Stimulated activated naive B cell treated with anti-CD40 and anti-IgM and Interleukin-4, amounts not matched to agents 10 μg/mL and 1 μg/mL and 100 μg/mL, for 72 hours (primary cell): ENCODE results near the gene ZXDC.
A peak's percentile ranks its signal among the peaks of the same experiment; 100 is the strongest.

Source experiments
- ATAC-seq, 2 donors: fragments of 150-1000 bp; cut with Tn5 transposase; replicated peaks; 2 replicates each; pipeline ENCODE4 v1.10.0; 2021; ENCODE audit warnings: moderate library complexity in 1 of 2
- DNase-seq: peaks from one replicate; pipeline ENCODE4 v3.0.0; 2021
- H3K27ac Mint-ChIP-seq: one replicate; pipeline ENCODE4 v1.8.0; 2022; ENCODE audit warnings: mild to moderate bottlenecking, mixed read lengths
- H3K27me3 Mint-ChIP-seq, 2 donors: one replicate each; pipeline ENCODE4 v1.8.0; 2022; ENCODE audit warnings: mixed read lengths in 2 of 2
- H3K36me3 Mint-ChIP-seq, 2 donors: one replicate each; pipeline ENCODE4 v1.8.0; 2022; ENCODE audit warnings: mixed read lengths in 2 of 2, mild to moderate bottlenecking in 1 of 2
- H3K4me1 Mint-ChIP-seq, 2 donors: one replicate each; pipeline ENCODE4 v1.8.0; 2022; ENCODE audit warnings: mixed read lengths in 2 of 2, mild to moderate bottlenecking in 1 of 2
- H3K4me3 Mint-ChIP-seq, 2 donors: one replicate each; pipeline ENCODE4 v1.8.0; 2022; ENCODE audit warnings: mild to moderate bottlenecking in 2 of 2, mixed read lengths in 2 of 2, moderate library complexity in 1 of 2
- H3K9me3 Mint-ChIP-seq, 2 donors: one replicate each; pipeline ENCODE4 v1.8.0; 2022; ENCODE audit warnings: mixed read lengths in 2 of 2, mild to moderate bottlenecking in 1 of 2

ZXDC gene

DNA sequence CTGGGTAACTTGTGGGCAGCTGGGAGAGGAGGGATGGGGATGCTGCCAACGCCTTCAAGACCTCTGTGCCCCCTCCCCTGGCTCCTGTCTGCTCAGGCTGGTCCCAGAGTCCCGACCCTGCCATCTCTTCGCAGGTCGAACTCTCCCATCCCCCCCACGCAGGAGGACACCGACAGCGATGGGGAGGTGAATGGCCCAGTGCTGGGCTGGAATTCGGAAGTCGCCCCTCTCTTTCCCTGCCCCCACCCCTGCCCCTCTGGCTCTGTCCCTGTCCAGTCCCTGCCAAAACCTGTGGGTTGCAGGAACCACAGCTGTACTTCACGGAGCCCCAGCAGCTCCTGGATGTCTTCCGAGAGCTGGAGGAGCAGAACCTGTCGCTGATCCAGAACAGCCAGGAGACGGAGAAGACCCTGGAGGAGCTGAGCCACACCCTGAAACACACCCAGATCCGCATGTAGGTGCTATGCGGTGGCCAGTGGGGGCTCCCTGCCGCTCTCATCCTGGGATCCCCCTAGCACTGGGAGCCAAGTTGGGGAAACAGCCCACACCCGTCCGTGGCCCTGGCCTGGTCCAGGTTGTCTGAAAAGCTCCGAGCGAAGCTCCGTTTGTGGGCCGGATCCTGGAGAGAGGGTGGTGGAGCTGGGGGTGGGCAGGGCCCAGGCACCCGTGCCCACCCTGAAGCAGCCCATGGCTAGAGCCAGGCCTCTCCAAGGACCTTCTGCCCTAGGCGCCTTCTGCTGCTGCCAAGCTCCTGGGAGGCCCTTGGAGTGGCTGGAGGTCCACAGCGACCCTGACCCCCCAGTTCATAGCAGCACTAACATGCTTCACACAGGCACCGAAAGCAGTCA lies 52.3 kb downstream of the ZXDC start:
- no peak for ATAC-seq
- no peak for DNase-seq
- no peak overlapping the region for H3K4me3 Mint-ChIP-seq
- no peak overlapping the region for H3K27ac Mint-ChIP-seq
- H3K9me3 Mint-ChIP-seq: peaks cover 9 to 11% of the 10 kb centered on the region in 2 donors
- peaks cover 6 to 9% of the 10 kb centered on the region in 2 donors for H3K4me1 Mint-ChIP-seq
- peaks cover 0 to 2% of the 10 kb centered on the region in 2 donors for H3K27me3 Mint-ChIP-seq
- H3K36me3 Mint-ChIP-seq: peaks cover 19 to 21% of the 10 kb centered on the region in 2 donors

DNA sequence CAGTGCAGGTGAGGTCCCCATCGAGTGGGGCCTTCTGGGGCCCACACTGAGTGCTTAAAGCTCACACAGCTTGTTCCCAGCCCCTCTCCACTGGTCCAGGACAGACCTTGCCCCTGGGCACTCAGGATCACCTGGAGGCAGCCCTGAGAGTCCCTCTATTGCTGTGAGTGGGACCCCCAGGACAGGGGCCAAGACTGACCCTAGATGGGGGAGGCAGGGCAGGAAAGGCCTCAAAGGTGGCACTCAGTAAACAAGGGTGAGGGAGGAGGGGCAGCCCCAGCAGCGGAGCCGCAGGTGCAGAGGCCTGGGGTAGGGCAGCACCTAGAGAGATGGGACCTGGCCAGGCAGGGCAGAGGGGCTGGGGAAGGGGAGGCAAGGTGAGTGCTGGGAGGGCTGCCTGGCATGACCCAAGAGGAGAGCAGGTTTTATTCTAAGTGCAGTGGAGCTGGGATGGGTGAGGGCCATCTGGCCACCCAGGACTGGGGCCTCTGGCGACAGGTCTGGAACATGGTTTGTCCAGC lies 53.1 kb downstream of the ZXDC start:
- ATAC-seq: no peak
- no peak overlapping the region for H3K4me3 Mint-ChIP-seq

DNA sequence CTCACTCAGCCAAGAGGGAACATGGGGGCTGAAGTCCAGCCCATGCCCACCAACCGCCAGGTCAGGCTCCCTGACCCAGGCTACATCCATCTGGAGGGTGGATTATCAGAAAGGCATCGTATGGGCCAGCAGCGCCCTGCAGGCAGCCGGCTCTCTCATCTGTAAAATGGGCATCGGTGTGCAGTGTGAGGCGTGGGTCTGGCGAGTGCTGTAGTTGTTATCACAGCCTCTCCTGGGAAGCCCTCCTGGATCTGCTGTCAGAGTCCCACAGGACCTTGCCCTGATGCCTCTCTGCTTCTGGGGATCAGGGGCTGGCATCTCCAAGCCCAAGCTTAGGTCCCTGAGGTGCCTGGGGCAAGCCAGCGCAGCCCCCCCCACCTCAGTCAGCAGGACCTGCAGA lies 53.6 kb downstream of the ZXDC start:
- peaks cover 6 to 9% of the 10 kb centered on the region in 2 donors for H3K4me1 Mint-ChIP-seq
- ATAC-seq (no peak), DNase-seq (no peak)
- H3K27me3 Mint-ChIP-seq: peaks cover 3 to 6% of the 10 kb centered on the region in 2 donors
- peaks cover 6 to 11% of the 10 kb centered on the region in 2 donors for H3K9me3 Mint-ChIP-seq
- H3K27ac Mint-ChIP-seq: no peak overlapping the region
- no peak overlapping the region for H3K4me3 Mint-ChIP-seq
- H3K36me3 Mint-ChIP-seq: peaks cover 17 to 19% of the 10 kb centered on the region in 2 donors

More for the DNA sequence above, 53.1 kb downstream of the ZXDC start:
- Mint-ChIP-seq H3K27me3 (peaks cover 0 to 6% of the 10 kb centered on the region in 2 donors), H3K9me3 (peaks cover 7 to 11% of the 10 kb centered on the region in 2 donors), H3K4me1 (peaks cover 6 to 9% of the 10 kb centered on the region in 2 donors), H3K36me3 (peaks cover 19 to 20% of the 10 kb centered on the region in 2 donors), H3K27ac (no peak overlapping the region)
- DNase-seq: no peak

DNA sequence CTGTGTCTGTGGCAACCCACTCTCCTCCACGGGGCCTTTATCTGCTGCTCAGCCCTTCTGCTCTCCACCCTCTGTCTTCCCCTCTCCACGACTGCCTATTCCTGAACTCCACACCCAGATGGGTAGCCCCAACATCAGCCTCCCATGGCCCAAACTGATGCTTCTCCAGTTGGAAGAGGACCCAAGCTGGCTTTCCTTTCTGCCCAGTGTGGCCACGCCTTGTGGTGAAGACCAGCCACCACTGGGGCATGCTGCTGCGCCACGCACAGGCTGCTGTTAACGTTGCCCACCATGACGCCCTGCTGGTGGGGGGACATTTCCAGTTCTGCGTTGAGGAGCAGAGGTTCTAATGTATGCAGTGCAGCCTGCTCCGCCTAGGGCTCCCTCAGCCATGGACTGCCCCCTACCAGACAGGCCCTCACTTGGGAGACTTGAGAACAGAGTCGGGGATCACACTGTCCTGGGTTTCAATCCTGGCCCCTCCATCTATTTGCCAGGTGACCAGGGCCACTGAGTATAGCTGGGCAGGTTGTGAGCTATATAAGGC lies 54.0 kb downstream of the ZXDC start:
- Mint-ChIP-seq H3K27me3 (peaks cover 6 to 7% of the 10 kb centered on the region in 2 donors), H3K4me1 (peaks cover 6 to 9% of the 10 kb centered on the region in 2 donors), H3K36me3 (peaks cover 14 to 19% of the 10 kb centered on the region in 2 donors), H3K9me3 (peaks cover 4 to 7% of the 10 kb centered on the region in 2 donors), H3K4me3 (no peak overlapping the region), H3K27ac (no peak overlapping the region)
- ATAC-seq (no peak), DNase-seq (no peak)

DNA sequence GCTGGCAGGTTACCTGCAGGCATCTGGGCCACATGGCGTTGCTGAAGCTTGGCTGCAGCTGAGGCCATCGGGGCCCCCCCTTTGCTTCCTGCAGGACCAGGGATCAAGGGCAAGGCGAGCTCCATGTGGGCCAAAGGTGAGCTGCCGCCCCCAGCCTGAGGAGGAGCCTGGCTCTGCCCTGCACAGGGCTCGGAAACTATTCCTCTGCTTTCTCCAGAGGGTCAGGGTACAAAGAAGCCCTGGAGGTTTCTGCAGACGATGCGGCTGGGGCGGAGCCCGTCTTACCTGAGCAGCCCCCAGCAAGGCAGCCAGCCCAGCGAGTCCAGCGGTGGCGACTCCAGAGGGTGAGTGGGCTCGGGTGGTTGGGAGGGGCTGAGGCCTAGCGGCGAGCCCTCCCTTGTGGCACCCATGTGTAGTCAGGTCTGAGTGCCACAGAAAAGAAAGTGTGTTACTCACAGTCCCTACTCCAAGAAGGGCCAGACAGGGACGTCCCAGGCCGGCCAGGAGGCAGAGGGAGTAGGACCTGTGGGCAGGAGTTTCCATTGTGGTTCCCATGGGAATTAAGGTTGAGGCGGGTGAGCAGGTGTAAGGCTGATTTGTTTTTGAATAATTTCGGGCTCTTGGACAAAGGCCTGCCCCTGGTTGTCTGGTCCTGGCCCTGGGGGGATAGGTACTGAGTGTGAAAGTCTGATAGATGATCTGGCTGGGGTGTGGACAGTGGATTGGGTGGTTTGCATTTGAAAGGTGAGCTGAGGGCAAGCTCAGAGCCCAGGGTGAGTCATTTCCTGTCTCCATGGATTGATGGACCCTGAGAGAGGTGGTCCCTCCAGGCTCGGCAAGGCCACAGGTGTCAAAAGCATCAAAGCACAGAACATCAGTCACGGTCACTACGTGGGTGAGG lies 55.6 kb downstream of the ZXDC start:
- Mint-ChIP-seq H3K27ac (no peak overlapping the region), H3K4me1 (peaks cover 6 to 9% of the 10 kb centered on the region in 2 donors), H3K27me3 (peaks cover 12 to 15% of the 10 kb centered on the region in 2 donors), H3K36me3 (peaks cover 7 to 10% of the 10 kb centered on the region in 2 donors), H3K9me3 (peaks cover 0 to 2% of the 10 kb centered on the region in 2 donors), H3K4me3 (no peak overlapping the region)
- ATAC-seq: peak in 1 of 2 donors; percentile 29
- no peak for DNase-seq

DNA sequence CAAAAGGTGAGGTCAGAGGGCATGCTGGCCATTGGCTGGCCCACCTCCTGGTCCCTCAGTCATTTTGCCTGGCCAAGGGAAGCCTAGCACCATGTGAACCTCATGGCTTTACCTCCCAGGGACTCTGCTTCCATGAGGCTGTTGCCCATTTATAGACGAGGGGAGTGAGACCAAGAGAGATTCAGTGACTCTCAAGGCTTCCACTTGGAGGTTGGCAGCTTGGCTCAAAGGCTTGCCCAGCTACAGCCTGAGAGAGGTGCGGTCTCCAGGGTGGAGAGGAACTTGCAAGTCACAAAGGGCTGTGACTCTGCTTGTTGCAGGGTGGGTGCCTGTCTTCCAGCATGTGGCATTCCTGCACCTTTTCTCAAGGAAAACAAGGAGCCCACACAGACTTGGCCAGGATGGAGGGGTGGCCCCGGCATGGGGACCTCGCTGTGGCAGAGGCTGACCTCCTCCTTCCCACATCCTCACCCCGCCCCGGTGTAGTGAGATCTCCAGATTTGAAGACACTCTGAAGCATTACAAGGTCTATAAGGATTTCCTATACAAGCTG lies 56.5 kb downstream of the ZXDC start:
- DNase-seq: no peak
- H3K4me3 Mint-ChIP-seq: no peak overlapping the region
- H3K27ac Mint-ChIP-seq: no peak overlapping the region
- peaks cover 21 to 24% of the 10 kb centered on the region in 2 donors for H3K27me3 Mint-ChIP-seq
- peaks cover 0 to 3% of the 10 kb centered on the region in 2 donors for H3K36me3 Mint-ChIP-seq
- ATAC-seq: no peak
- H3K4me1 Mint-ChIP-seq: peaks cover 6 to 9% of the 10 kb centered on the region in 2 donors
- peaks cover 0 to 1% of the 10 kb centered on the region in 2 donors for H3K9me3 Mint-ChIP-seq

DNA sequence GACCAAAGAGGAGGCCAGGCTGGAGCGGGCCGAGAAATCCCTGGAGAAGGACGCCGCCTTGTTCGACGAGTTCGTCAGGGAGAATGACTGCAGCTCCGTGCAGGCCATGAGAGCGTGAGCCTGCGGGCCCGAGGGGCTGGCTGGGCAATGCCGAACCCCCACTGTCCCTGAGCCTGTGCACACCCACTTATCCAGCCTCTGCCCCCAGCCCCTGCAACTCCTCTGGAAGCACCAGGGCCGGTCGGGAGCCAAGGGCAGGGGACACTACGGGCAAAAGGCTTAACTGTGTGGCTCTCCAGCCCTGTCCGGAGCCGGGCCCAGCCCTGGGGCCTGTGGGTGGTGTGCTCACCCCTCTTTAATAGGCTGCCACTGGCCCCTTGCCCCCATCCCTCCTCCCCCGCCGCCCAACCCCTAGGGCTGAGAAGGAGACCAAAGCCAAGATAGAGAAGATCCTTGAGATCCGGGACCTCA lies 57.0 kb downstream of the ZXDC start:
- no peak for DNase-seq
- ATAC-seq: no peak
- Mint-ChIP-seq H3K27me3 (peaks cover 26% of the 10 kb centered on the region in 2 donors), H3K27ac (no peak overlapping the region), H3K36me3 (no peaks in the 10 kb centered on the region), H3K4me3 (no peak overlapping the region), H3K4me1 (peaks cover 6 to 9% of the 10 kb centered on the region in 2 donors), H3K9me3 (peaks cover 0 to 1% of the 10 kb centered on the region in 2 donors)

DNA sequence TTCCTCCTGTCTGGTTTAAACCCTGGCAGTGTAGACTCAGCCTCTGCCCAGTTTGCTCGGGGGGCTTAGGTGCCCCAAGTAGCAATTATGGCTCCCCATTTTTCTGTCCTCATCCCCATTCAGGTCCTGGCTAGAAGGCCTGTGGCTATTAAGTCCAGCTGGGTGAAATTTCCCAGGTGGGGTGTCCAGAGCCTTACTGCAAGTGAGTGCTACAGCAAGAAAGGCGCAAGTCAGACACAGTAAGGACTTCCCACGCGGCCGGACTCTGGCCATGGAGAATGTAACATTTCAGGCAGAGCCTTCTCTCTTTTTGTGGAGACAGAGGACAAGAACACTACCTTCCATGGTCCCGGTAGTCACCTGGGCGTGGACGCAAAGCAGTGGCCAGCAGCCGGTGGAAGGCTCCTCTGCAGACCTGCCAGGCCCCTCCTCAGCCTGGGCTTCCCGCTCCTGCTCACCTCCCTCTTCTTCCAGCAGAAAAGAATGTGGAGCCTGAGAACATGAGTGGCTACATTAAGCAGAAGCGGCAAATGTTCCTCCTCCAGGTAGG lies 57.6 kb downstream of the ZXDC start:
- H3K36me3 Mint-ChIP-seq: no peaks in the 10 kb centered on the region
- H3K4me1 Mint-ChIP-seq: peaks cover 6 to 9% of the 10 kb centered on the region in 2 donors
- no peak overlapping the region for H3K27ac Mint-ChIP-seq
- DNase-seq: no peak
- H3K27me3 Mint-ChIP-seq: peaks cover 26 to 33% of the 10 kb centered on the region in 2 donors
- ATAC-seq: no peak
- H3K4me3 Mint-ChIP-seq: no peak overlapping the region
- peaks cover 0 to 1% of the 10 kb centered on the region in 2 donors for H3K9me3 Mint-ChIP-seq

DNA sequence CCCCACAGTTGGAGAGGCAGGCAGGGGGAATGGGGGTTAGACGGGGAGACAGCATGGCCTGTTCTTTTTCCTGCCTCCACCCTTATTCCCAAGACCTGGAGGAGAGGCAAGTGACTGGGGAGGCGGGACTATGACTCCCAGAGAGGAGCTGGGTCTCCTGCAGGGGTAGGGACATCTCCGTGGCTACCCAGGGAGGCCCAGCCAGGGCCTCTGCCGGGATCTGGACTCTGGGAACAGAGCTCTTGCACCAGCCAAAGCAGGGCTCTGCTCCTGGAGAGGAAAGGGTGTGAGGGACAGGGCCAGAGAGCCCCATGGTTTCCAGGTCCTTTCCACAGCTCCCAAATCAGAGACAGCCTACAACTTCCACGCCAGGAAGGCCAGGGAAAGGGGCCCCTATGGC lies 58.2 kb downstream of the ZXDC start:
- H3K36me3 Mint-ChIP-seq: no peaks in the 10 kb centered on the region
- H3K27me3 Mint-ChIP-seq: peaks cover 29 to 34% of the 10 kb centered on the region in 2 donors
- H3K9me3 Mint-ChIP-seq: peaks cover 0 to 1% of the 10 kb centered on the region in 2 donors
- H3K27ac Mint-ChIP-seq: no peak overlapping the region
- DNase-seq (no peak), ATAC-seq (no peak)
- H3K4me3 Mint-ChIP-seq: no peak overlapping the region
- peaks cover 6 to 9% of the 10 kb centered on the region in 2 donors for H3K4me1 Mint-ChIP-seq

DNA sequence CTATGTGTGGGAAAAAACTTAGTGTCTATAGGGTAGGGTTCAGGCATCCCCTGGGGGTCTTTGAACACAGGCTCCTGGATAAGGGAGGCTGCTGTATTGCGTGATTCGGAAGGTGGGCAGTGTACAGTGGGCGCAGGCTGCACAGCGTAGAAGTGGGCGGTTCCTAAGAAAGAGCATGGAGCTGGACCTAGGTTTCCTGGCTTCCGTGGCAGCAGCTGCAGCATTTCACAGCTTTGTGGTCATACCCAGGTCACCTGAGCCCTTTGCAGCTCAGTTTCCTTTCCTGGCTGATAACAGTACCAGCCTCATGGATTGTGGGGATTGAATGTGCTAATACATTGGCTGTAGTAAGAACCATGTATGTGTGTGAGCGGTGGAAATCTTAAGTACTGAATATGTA lies 58.7 kb downstream of the ZXDC start:
- no peak overlapping the region for H3K4me3 Mint-ChIP-seq
- H3K27ac Mint-ChIP-seq: no peak overlapping the region
- H3K27me3 Mint-ChIP-seq: peaks cover 34 to 38% of the 10 kb centered on the region in 2 donors

DNA sequence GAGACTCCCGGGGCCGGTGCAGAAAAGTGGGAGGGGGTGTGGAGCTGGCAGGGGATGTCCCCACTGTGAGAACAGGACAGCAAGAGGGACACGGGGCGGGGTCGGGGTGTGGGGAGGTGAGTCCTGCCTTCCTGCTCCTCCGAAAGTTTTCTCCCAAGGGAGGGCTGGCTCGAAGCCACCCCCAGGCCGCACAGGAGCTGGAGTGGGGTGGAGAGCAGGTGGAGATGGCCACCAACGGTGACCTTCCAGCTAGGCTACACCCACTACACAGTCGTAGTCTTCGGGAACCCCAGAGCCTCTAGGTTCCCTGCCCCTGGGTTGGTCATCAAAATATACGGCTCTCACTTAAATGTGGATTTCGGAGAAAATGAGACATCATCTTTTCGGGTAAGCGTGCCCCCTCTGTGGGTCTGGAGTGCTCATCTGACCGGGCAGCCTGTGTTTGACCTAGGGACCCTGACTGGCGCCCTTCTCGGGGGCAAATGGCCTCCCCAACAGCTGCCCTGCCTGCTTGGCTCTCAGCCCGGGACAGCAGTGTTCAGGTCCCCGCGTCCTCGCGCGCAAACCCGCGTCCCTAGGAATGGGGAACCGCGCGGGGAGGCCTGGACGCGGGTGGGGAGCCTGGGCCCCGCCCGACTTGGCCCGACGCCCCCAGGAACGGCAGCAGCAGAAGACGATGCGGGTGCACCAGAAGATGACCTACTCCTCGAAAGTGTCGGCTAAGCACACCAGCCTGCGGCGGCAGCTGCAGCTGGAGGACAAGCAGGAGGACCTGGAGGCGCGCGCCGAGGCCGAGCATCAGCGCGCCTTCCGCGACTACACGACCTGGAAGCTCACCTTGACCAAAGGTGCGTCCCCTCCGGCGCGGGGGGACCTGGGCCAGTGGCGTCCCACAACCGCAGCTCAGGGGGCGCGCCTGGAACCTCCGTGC lies 59.8 kb downstream of the ZXDC start:
- no peak overlapping the region for H3K4me3 Mint-ChIP-seq
- H3K9me3 Mint-ChIP-seq: peaks cover 0 to 1% of the 10 kb centered on the region in 2 donors
- ATAC-seq: no peak
- DNase-seq: no peak
- H3K36me3 Mint-ChIP-seq: no peaks in the 10 kb centered on the region
- H3K27me3 Mint-ChIP-seq: peaks cover 44 to 48% of the 10 kb centered on the region in 2 donors
- H3K4me1 Mint-ChIP-seq: peaks cover 6 to 9% of the 10 kb centered on the region in 2 donors
- no peak overlapping the region for H3K27ac Mint-ChIP-seq

More for the DNA sequence above, 58.7 kb downstream of the ZXDC start:
- Mint-ChIP-seq H3K36me3 (no peaks in the 10 kb centered on the region), H3K4me1 (peaks cover 6 to 9% of the 10 kb centered on the region in 2 donors), H3K9me3 (peaks cover 0 to 1% of the 10 kb centered on the region in 2 donors)
- DNase-seq: no peak
- ATAC-seq: no peak

DNA sequence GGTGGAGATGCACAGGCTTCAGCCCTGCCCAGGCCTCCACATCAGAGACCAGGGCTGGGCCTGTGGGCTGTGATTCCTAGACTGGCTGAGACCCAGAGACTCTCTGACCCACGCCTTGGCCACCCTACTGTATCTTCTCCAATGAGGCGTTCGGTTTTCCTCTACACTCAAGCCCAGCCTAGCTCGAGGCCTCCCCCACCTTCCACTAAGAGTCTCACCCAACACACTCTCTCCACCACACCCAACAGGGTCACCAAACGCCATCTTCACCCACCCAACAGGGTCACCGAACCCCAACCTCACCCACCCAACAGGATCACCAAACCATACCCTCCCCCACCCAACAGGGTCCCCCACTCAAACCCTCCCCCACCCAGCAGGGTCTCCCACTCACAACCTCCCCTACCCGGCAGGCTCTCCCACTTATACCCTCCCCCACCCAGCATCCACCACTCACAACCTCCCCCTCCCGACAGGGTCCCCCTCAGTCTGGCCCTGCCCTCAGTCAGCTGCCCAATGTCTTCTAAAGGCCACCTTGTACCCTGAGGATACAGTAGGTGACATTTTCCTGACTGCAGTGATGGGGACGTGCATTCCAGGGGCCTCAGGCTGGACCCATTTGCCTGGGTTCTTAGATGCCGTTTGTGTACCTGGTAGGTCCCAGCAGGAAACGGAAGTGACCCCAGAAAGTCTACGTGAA lies 60.6 kb downstream of the ZXDC start:
- H3K9me3 Mint-ChIP-seq: peaks cover 0 to 1% of the 10 kb centered on the region in 2 donors
- DNase-seq (no peak), ATAC-seq (no peak)
- peaks cover 52 to 55% of the 10 kb centered on the region in 2 donors for H3K27me3 Mint-ChIP-seq
- H3K27ac Mint-ChIP-seq: no peak overlapping the region
- H3K4me1 Mint-ChIP-seq: peaks cover 1 to 3% of the 10 kb centered on the region in 2 donors
- no peaks in the 10 kb centered on the region for H3K36me3 Mint-ChIP-seq
- H3K4me3 Mint-ChIP-seq: no peak overlapping the region
